ENCODE results near the gene ENPP6. TPM values are rescaled to one million over a fixed set of nuclear protein-coding genes. Genes with fewer than 3 reads are reported as not detected.

ENPP6 gene
- total and polyA plus RNA-seq, 2 of the 13 experiments (the other 11 are each of a cell fraction or from before 2014, with no cell fraction given) = not detected

GRCh38 chr4:184163813-184164212 is 53.9 kb downstream of the ENPP6 start:
- BruUV-seq (replicated peaks) = no TSS peak
- Histone ChIP-seq H3K4me3 (replicated peaks in 1 of 3; ENCODE audit: insufficient read depth in 1 of 3, low read depth in 2 of 3, low read length in 3 of 3) (no peak overlapping the region), H3K27me3 (ENCODE audit: control insufficient read depth in 1 of 2, insufficient read depth in 2 of 2, low read length in 2 of 2) (peaks cover 0 to 8% of the 10 kb centered on the region in 2 experiments; a peak in 2 of 5 replicates), H3K4me1 (ENCODE audit: insufficient read depth, low read length) (no peaks in the 10 kb centered on the region), H3K36me3 (replicated peaks in 1 of 2; ENCODE audit: control insufficient read depth in 1 of 2, insufficient read depth in 2 of 2, low read length in 2 of 2) (no peaks in the 10 kb centered on the region), H3K9me3 (ENCODE audit: low read length) (no peaks in the 10 kb centered on the region), H4K20me1 (ENCODE audit: insufficient read depth, low read length) (no peaks in the 10 kb centered on the region), H2AFZ (ENCODE audit: low read length) (no peak overlapping the region), H3K4me2 (ENCODE audit: low read depth, low read length) (no peak overlapping the region), H3K79me2 (ENCODE audit: insufficient read depth, low read length) (no peaks in the 10 kb centered on the region), H3K9ac (ENCODE audit: insufficient read depth, low read depth, low read length) (no peak overlapping the region), H3K27ac (ENCODE audit: extremely low read length, insufficient read depth, low read length) (no peak overlapping the region)
- FAIRE-seq (peak; percentile 12), ATAC-seq (peak; percentile 92), DNase-seq (ENCODE audit: low spot score) (peak; percentile 26)
- ChIA-PET CTCF (ENCODE audit: low intra/inter-chr PET ratio, low total read pairs) (interaction anchor here (0.7 to 3.1 kb wide), 3 partner anchors 87 to 325 kb away, joined by 3 to 60 read pairs (median 3); no protein-coding TSS in a partner anchor), POLR2A (no interaction called here)
- intact Hi-C loops (cut with micrococcal nuclease; ENCODE audit: unreplicated experiment) (loop anchor here (1.0 to 5.0 kb wide), 2 partner anchors 324 to 692 kb away; no protein-coding TSS in a partner anchor), in situ Hi-C loops (cut with HindIII; ENCODE audit: extremely low pct_ligation_motif_present, low pct_unique_long_range_greater_than_20kb) (no loop called here)
- WGBS (ENCODE audit: low lambda C conversion rate) = 4% methylated on average over 4 of the region's 8 CpGs
- 0 out of 2 replicates have a peak, but pooled peaks have one; percentile 20 for TF ChIP-seq ZNF501 (CRISPR knock-in tag; IDR thresholded peaks at IDR 0.05)
- peak; percentile 27; the same call in 1 of the 2 replicates for TF ChIP-seq ELF3 (CRISPR knock-in tag; IDR thresholded peaks at IDR 0.05)
- TF ChIP-seq SMC3 (IDR thresholded peaks at IDR 0.05; ENCODE audit: low read length) = peak; percentile 92
- peak; percentile 89 for TF ChIP-seq CTCF (CRISPR knock-in tag; IDR thresholded peaks at IDR 0.05)
- TF ChIP-seq FOXO4 (CRISPR knock-in tag; conservative IDR thresholded peaks at IDR 0.05) = no peak
- TF ChIP-seq STAG1 (CRISPR knock-in tag; IDR thresholded peaks at IDR 0.05) = peak; percentile 98
- no peak for TF ChIP-seq ZBTB4 (CRISPR knock-in tag; IDR thresholded peaks at IDR 0.05; ENCODE audit: borderline replicate concordance)
- TF ChIP-seq SALL1 (CRISPR knock-in tag; IDR thresholded peaks at IDR 0.05) = 0 out of 2 replicates have a peak, but pooled peaks have one; percentile 17
- TF ChIP-seq ZBTB3 (CRISPR knock-in tag; IDR thresholded peaks at IDR 0.05; ENCODE audit: borderline replicate concordance, low read depth) = no peak
- TF ChIP-seq RAD21 (CRISPR knock-in tag; IDR thresholded peaks at IDR 0.05) = peak; percentile 92
- TF ChIP-seq PBX2 (CRISPR knock-in tag; IDR thresholded peaks at IDR 0.05) = no peak
- no peak for TF ChIP-seq ATRX (CRISPR knock-in tag; IDR thresholded peaks at IDR 0.05; ENCODE audit: borderline replicate concordance)
- TF ChIP-seq TGIF2 (CRISPR knock-in tag; IDR thresholded peaks at IDR 0.05) = no peak
- TF ChIP-seq KDM2A (CRISPR knock-in tag; IDR thresholded peaks at IDR 0.05; ENCODE audit: borderline replicate concordance, low read depth) = 0 out of 2 replicates have a peak, but pooled peaks have one; percentile 26

All from HepG2 (cell line).